Stomach (tissue), 4 donors: ENCODE data around the gene EPC2.

Experiments used
- EP300 ChIP-seq: sonication (generic); formaldehyde crosslinking; IDR thresholded peaks from one replicate; pipeline ENCODE4 v1.6.1; 2017; ENCODE audit warnings: antibody characterized with exemption
- POLR2A ChIP-seq, 4 donors: fragments of 450-650 bp; IDR thresholded peaks; one replicate each; pipeline ENCODE4 v1.6.1; 2016; ENCODE audit warnings: antibody characterized with exemption in 4 of 4, control low read depth in 2 of 4, mild to moderate bottlenecking in 1 of 4, moderate library complexity in 1 of 4
- POLR2AphosphoS5 ChIP-seq, 3 donors: sonication (generic); formaldehyde crosslinking; IDR thresholded peaks; one replicate each; pipeline ENCODE4 v1.6.1; 2016; ENCODE audit warnings: antibody characterized with exemption in 3 of 3
- TF ChIP-seq, protein P1 (sequence below), 7 experiments: fragments of 450-650 bp in 4 of 7; fragments of 200-600 bp in 3 of 7; sonication (generic) in 3 of 7; IDR thresholded peaks; one replicate each; pipeline ENCODE4 v1.5.1; 2016 to 2019; ENCODE audit warnings: antibody characterized with exemption in 7 of 7, control low read depth in 2 of 7, mild to moderate bottlenecking in 1 of 7

DNA sequence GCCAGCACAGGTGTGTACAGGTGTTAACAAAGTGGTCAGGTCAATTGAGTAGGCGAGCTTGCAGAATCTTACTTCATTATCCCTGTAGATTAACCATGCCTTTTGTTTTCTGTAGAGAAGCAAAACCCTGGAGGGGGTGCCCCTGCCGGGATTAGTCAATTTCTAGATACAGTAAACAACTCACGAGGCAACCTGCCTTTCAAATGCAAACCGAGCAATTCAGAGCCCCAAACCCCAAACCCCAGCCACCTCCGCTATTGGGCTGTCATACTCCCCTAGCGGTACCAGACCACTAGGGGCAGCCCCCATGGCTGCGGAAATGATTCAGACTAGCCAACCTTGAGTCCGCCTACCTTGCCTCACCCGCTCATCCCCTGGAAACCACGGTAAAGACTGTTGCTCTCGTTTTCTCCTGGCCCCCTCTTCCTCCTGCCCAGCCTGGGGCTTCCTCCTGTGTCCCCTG lies 169.1 kb downstream of the EPC2 start:
- TF ChIP-seq, protein P1, sequence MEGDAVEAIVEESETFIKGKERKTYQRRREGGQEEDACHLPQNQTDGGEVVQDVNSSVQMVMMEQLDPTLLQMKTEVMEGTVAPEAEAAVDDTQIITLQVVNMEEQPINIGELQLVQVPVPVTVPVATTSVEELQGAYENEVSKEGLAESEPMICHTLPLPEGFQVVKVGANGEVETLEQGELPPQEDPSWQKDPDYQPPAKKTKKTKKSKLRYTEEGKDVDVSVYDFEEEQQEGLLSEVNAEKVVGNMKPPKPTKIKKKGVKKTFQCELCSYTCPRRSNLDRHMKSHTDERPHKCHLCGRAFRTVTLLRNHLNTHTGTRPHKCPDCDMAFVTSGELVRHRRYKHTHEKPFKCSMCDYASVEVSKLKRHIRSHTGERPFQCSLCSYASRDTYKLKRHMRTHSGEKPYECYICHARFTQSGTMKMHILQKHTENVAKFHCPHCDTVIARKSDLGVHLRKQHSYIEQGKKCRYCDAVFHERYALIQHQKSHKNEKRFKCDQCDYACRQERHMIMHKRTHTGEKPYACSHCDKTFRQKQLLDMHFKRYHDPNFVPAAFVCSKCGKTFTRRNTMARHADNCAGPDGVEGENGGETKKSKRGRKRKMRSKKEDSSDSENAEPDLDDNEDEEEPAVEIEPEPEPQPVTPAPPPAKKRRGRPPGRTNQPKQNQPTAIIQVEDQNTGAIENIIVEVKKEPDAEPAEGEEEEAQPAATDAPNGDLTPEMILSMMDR (IDR thresholded peaks at IDR 0.05) = no peak
- no peak for TF ChIP-seq POLR2AphosphoS5 (IDR thresholded peaks at IDR 0.05)
- no peak for TF ChIP-seq POLR2A (IDR thresholded peaks at IDR 0.05)
- no peak for TF ChIP-seq EP300
